Adrenal gland (tissue), 12 donors: ENCODE measurements around the gene CA10. TPM values are rescaled to one million over a fixed set of nuclear protein-coding genes. Genes with fewer than 3 reads are reported as not detected.

ENCODE experiments used
- DNase-seq, 7 donors: peaks; one replicate each; pipeline ENCODE4 v3.0.0-alpha.2; 2019 to 2020
- H3K27ac ChIP-seq, 5 donors: fragments of 200-600 bp; sonication (generic) in 4 of 5; 1 replicate in 3 of 5; 2 replicates in 2 of 5; pipeline versions ENCODE4 v1.5.1 to v1.8.0; 2016 to 2020; ENCODE audit warnings: mild to moderate bottlenecking in 1 of 5
- H3K27me3 ChIP-seq: fragments of 200-600 bp; 2 replicates; pipeline ENCODE4 v1.8.0; 2021
- H3K36me3 ChIP-seq, 2 donors: fragments of 200-600 bp; replicated peaks in 1 of 2; 1 replicate in 1 of 2; 2 replicates in 1 of 2; pipeline versions ENCODE4 v1.5.1 to v1.8.0; 2018 to 2022
- H3K4me1 ChIP-seq, 2 donors: fragments of 200-600 bp; replicated peaks in 1 of 2; 1 replicate in 1 of 2; 2 replicates in 1 of 2; pipeline versions ENCODE4 v1.5.1 to v1.8.0; 2018 to 2021
- H3K4me3 ChIP-seq, 4 donors: fragments of 200-600 bp; sonication (generic) in 3 of 4; one replicate each; pipeline ENCODE4 v1.5.1; 2016 to 2018
- H3K9me3 ChIP-seq, 3 donors: fragments of 200-600 bp; sonication (generic) in 1 of 3; replicated peaks in 1 of 3; 1 replicate in 2 of 3; 2 replicates in 1 of 3; pipeline versions ENCODE4 v1.5.1 to v1.8.0; 2016 to 2021
- CTCF ChIP-seq, 6 experiments: fragments of 450-650 bp in 4 of 6; fragments of 200-600 bp in 2 of 6; sonication (generic) in 1 of 6; IDR thresholded peaks; 1 replicate in 5 of 6; 2 replicates in 1 of 6; pipeline versions ENCODE4 v1.5.1 to v1.8.0; 2016 to 2021; ENCODE audit warnings: antibody characterized with exemption in 6 of 6, mild to moderate bottlenecking in 2 of 6, moderate library complexity in 1 of 6
- POLR2A ChIP-seq, 2 donors: fragments of 450-650 bp; IDR thresholded peaks; one replicate each; pipeline ENCODE4 v1.6.1; 2017; ENCODE audit warnings: antibody characterized with exemption in 2 of 2, mild to moderate bottlenecking in 2 of 2, moderate library complexity in 1 of 2
- WGBS, 4 donors: extraction: QIAGEN DNeasy Blood & Tissue Kit in 2 of 4; methylation state at CpG; one replicate each; pipeline versions ENCODE4 v1.1.5 to v1.1.7; 2013 to 2017; 5-methylcytosine and 5-hydroxymethylcytosine counted together
- intact Hi-C, 2 donors: fragments of 100-400 bp; cut with DNase I; formaldehyde crosslinking; loops; one replicate each; pipeline versions ENCODE4 v1.14.1 to v1.15.0; 2022 to 2023
- polyA plus RNA-seq, 3 donors: library from polyadenylated mRNA; stranded (reverse); fragments of 200-250 nt in 2 of 3; fragments of 350-450 nt in 1 of 3; fragmentation: Illumina TruSeq in 1 of 3; extraction: RNeasy Lipid Tissue Mini Kit (QIAGEN cat#74804) in 1 of 3; gene quantifications; one replicate each; pipeline ENCODE4 v1.2.3, GENCODE V29; 2013 to 2014
- total RNA-seq, 9 donors: library from RNA; depleted of rRNA in 4 of 9; stranded (reverse); fragments of >200 nt in 4 of 9; fragments of 120-200 nt in 1 of 9; fragmentation: NEBNext Ultra II Directional in 1 of 9; extraction: Animal tissue kit (Norgen Biotek cat#: 25700) in 1 of 9; gene quantifications; one replicate each; pipeline versions ENCODE4 v1.1.0 to v1.2.4, GENCODE V29; 2013 to 2023
- donor health status: healthy with polysubstance abuse.
- donor health status: Bipolar disorder and iron deficiency.
- donor health status: DM: yes; HTN: yes; CAD: no.
- donor health status: DM: no; HTN: no; CAD: no.
- donor health status: DM: no; HTN: no; CAD: no.
- donor health status: DM: yes; HTN: yes; CAD: no.

CA10 gene
- total and polyA plus RNA-seq, 12 donors = 0.27 to 3.1 (median 2.5) TPM; not detected in 5

- no peak for DNase-seq
- Histone ChIP-seq H3K27ac (no peak overlapping the region), H3K9me3 (no peaks in the 10 kb centered on the region), H3K36me3 (no peaks in the 10 kb centered on the region), H3K27me3 (no peaks in the 10 kb centered on the region), H3K4me1 (no peaks in the 10 kb centered on the region), H3K4me3 (no peak overlapping the region)
- TF ChIP-seq CTCF (IDR thresholded peaks at IDR 0.05) (no peak), POLR2A (IDR thresholded peaks at IDR 0.05) (no peak)
- 73 to 92% (median 87%) methylated on average over 1 of the region's 1 CpG for WGBS, 4 donors
- intact Hi-C loops = no loop called here
Observed at GRCh38 chr17:51677875-51678274, 480.6 kb downstream of the CA10 start.

DNA sequence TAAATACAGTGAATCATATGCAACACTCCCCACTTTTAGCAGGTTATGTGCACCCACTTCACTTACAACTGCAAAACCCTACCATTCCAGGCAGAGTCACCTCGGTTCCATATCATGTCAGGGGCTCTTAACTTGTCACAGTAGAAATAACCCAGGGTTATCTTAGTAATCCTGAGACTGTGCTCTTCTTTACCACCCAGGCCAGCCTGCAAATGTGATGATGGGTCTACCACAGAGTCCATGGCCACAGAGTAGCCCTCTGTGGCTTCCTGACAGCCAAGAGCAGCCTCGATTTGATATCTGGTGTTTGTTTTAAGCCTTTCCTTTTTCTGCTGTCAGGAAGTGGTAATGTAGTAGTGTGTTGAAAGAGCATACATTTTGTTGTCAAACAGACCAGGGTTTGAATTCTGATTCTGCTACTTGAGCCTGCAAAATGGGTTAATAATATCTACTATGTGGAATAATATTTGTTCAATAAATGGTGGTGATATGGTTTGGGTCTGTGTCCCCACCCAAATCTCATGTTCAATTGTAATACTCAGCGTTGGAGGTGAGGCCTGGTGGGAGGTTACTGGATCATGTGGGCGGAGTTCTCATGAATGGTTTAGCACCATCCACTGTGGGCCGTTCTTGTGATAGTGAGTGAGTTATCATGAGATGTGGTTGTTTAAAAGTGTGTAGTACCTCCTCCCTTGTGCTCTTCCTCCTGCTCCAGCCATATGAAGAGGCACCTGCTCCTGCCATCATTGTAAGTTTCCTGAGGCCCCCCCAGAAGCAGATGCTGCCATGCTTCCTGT, 481.6 kb downstream of the CA10 start:
- no peak for DNase-seq
- WGBS, 4 donors = 69 to 78% (median 71%) methylated on average over 5 of the region's 5 CpGs
- Histone ChIP-seq H3K4me3 (no peak overlapping the region), H3K27me3 (no peaks in the 10 kb centered on the region), H3K36me3 (no peaks in the 10 kb centered on the region), H3K4me1 (no peaks in the 10 kb centered on the region), H3K27ac (no peak overlapping the region), H3K9me3 (no peaks in the 10 kb centered on the region)
- intact Hi-C loops = no loop called here
- no peak for TF ChIP-seq CTCF (IDR thresholded peaks at IDR 0.05)
- no peak for TF ChIP-seq POLR2A (IDR thresholded peaks at IDR 0.05)

GRCh38 chr17:51674579-51675255, 483.8 kb downstream of the CA10 start:
- TF ChIP-seq CTCF (IDR thresholded peaks at IDR 0.05) = no peak
- TF ChIP-seq POLR2A (IDR thresholded peaks at IDR 0.05) = no peak
- H3K36me3 ChIP-seq = no peaks in the 10 kb centered on the region
- no peaks in the 10 kb centered on the region for H3K27me3 ChIP-seq
- H3K4me3 ChIP-seq = no peak overlapping the region
- H3K9me3 ChIP-seq = no peaks in the 10 kb centered on the region
- DNase-seq = no peak
- WGBS, 4 donors = 51 to 60% (median 55%) methylated on average over 12 of the region's 12 CpGs
- H3K27ac ChIP-seq = no peak overlapping the region
- intact Hi-C loops = no loop called here
- H3K4me1 ChIP-seq = no peaks in the 10 kb centered on the region

DNA sequence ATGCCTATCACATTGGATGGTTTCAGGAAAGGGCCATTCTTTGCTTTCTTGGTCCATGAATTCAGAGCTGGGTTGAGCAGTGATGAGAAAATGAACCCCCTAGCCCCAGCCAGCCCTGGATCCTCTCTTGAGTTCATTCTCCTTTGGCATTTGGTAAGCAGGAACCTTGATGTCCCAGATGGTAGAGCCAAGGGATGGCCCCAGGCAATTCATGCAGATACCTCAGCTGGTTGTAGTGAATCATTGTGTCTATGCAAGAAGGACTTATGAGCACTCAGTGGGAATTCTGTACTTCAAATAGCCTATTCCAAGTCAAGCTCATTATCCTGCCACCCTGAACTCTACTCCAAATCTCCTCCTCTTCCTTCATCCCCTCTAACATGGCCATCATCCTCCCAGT, 485.4 kb downstream of the CA10 start:
- TF ChIP-seq POLR2A (IDR thresholded peaks at IDR 0.05) (no peak), CTCF (IDR thresholded peaks at IDR 0.05) (no peak)
- no peaks in the 10 kb centered on the region for H3K9me3 ChIP-seq
- H3K4me3 ChIP-seq = no peak overlapping the region
- H3K27ac ChIP-seq = no peak overlapping the region
- H3K4me1 ChIP-seq = no peaks in the 10 kb centered on the region
- no peak for DNase-seq
- H3K36me3 ChIP-seq = no peaks in the 10 kb centered on the region
- intact Hi-C loops = no loop called here
- no peaks in the 10 kb centered on the region for H3K27me3 ChIP-seq
